ENCODE measurements around the gene TOGARAM1.

The TOGARAM1 gene

DNA sequence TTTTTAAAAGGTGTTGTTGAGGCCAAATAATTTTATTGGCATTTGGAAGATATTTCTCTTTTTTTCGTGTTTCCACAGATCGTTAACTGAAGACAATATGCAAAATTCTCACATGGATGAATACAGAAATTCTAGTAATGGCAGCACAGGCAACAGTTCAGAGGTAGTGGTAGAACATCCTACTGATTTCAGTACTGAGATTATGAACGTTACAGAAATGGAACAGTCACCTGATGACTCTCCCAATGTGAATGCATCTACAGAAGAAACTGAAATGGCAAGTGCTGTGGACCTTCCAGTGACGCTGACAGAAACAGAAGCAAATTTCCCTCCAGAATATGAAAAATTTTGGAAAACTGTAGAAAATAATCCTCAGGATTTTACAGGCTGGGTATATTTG lies 133.2 kb downstream of the TOGARAM1 start:
- no peak for DNase-seq

DNA sequence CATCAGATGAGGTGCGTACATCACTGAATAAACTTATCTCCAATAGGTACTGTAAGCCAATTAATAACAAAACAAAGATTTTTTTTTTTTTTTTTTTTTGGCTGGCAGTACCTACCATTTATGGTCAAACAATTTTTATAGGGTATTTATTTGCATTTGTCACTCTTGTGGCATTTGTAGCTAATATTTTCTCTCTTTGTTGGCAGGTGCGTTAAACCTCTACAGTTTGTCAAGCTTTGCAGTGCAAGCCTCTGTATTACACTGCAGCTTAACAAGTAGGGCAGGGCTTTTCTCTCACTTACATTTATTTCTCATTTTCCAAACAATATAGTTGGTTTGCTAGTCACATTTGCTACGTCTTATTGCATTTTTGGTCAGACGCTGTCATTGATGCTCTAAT lies 134.2 kb downstream of the TOGARAM1 start:
- DNase-seq: no peak

- DNase-seq: no peak
Observed at GRCh38 chr14:45103806-45104205, 141.8 kb downstream of the TOGARAM1 start.

DNA sequence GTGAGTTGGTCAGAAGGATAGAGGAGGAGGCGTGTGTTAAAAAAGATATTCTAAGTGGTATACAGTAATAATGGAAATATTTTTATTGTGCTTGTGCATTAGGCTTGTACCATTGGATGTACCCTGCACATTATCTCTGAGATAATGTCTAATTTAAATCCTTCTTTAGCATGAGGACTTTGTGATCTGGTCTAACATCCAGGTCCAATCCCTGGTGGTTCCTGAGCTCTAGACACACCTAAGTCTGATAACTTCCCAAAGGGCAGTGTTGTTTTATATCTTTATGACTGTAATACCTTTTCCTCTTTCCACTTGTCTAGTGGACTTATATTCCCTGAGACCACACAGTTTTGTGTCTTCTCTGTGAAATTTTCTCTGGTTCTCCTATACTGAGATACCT lies 142.6 kb downstream of the TOGARAM1 start:
- DNase-seq: no peak

DNA sequence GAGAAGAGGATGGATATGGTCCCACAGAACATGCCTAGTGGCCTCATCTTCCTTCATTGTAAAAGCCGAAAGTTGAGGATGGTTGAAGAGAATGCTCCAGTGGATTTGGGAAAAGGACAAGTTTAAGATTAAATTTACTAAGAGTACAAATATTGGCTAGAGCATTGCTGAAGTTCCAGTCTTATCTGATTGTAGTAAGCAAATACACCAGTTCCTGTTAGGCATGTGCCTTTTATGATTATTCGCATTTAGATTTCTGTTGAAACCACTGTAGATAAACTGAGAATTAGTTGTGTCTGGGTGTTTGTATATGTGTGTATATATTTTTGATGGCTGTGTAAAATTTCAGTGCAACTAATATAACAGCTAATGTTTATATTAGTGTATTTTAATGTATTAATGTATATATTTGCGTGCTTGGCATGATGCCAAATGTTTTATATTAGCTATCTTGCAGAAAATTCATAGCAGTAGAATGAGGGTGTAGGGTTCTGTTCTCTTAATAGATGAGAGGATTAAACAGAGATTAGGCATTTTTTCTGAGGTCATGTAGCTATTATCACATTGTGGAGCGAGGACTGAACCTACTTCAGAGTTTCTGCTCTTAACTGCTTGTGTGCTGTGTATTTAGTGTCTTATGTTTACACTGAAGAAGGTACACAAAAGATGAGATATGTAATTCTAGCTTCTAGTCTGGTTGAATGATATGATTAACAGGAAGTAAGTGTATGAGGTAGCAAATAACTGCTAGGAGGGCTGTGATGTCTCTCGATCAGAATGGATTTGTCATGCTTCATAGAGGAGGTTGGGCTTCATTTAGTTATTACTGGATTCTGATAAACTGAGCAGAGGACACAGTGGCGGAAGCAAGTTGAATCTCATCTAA lies 151.1 kb downstream of the TOGARAM1 start:
- DNase-seq: no peak

GRCh38 chr14:45114327-45114726 lies 152.3 kb downstream of the TOGARAM1 start:
- no peak for DNase-seq

DNA sequence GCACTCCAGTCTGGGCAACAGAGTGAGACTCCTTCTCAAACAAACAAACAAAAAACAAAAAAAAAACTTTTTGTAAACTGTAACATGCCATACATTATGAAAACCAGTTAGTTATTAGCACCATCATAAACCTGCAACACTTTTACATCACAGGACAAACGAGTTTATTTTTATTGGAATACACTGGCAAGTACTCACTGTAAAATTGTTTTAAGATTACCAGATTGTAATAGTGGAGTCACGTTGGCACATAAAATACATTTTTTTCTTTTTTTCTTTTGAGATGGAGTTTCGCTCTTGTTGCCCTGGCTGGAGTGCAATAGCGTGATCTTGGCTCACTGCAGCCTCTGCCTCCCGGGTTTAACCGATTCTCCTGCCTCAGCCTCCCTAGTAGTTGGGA lies 156.6 kb downstream of the TOGARAM1 start:
- DNase-seq: no peak

DNA sequence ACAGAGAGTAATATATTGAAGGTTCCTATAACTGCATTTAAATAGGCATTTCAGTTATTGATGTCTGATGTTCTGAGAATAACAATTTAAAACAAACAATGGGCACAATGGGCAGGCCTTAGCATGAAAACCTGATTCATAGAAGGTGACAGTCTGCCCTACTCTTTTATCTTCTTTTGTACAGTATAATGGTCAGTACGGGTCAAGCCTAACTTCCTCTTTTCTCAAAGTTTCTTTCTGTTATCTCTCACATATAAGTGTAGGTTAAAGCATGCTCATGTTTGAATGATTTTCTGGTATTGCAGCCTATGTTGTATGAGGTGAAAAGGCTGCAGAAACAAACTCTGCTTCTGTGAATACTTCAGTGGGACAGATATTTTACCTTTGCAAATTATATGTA lies 158.1 kb downstream of the TOGARAM1 start:
- DNase-seq: peak in 1 of 2 experiments; percentile 19

DNA sequence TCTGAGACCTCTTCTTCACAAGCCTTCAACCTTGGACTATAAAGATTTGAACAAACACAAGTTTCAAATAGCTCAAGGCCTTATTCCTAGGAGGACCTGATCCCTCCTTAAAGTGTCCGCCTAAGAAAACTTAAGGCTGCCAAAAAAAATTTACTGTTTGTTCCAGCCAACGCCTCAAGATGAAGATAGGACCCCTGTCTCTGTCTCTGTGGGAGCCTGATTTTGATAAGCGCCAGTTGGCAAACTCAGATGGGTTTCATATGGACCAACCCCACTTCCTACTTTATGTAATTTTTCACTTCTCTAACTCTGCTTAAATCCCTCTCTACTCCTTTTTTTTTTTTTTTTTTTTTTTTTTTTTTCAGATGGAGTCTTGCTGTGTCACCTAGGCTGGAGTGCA lies 161.3 kb downstream of the TOGARAM1 start:
- DNase-seq: no peak
